Activated CD4-positive, CD25-positive, alpha-beta regulatory T cell treated with anti-CD3 and anti-CD28 coated beads, Interleukin-2, amount 50 U/mL, for 16 hours (primary cell): ENCODE data around the gene KIRREL3.

ENCODE experiments used
- DNase-seq: peaks from one replicate; pipeline ENCODE4 v3.0.0-alpha.2; 2020; ENCODE audit warnings: low read depth, low spot score

Gene KIRREL3

GRCh38 chr11:126669416-126669815 is 331.2 kb downstream of the KIRREL3 start:
- DNase-seq = no peak

GRCh38 chr11:126664643-126665042 is 335.9 kb downstream of the KIRREL3 start:
- no peak for DNase-seq

GRCh38 chr11:126663749-126664592 is 336.6 kb downstream of the KIRREL3 start:
- no peak for DNase-seq

GRCh38 chr11:126662035-126662790 is 338.4 kb downstream of the KIRREL3 start:
- no peak for DNase-seq

- no peak for DNase-seq
Observed at GRCh38 chr11:126660761-126661425, 339.7 kb downstream of the KIRREL3 start.

DNA sequence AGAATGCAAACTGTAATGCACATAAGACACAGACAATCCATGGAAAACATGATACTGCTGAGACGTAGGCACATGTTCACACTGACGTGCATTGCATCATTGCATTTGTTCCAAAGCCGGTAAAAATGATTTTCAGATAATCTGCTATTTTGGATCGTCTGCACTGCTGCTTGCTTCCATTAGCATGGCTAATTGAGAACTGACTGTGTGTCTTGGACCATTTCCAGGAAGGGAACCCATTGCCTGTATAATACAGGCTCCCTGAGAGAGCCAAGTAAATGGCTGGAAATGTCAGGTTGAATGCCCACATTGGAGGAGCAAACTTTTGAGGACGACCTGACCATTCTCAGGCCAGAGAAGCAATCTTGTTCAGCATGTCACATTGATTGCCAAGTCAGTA is 340.2 kb downstream of the KIRREL3 start:
- no peak for DNase-seq

DNA sequence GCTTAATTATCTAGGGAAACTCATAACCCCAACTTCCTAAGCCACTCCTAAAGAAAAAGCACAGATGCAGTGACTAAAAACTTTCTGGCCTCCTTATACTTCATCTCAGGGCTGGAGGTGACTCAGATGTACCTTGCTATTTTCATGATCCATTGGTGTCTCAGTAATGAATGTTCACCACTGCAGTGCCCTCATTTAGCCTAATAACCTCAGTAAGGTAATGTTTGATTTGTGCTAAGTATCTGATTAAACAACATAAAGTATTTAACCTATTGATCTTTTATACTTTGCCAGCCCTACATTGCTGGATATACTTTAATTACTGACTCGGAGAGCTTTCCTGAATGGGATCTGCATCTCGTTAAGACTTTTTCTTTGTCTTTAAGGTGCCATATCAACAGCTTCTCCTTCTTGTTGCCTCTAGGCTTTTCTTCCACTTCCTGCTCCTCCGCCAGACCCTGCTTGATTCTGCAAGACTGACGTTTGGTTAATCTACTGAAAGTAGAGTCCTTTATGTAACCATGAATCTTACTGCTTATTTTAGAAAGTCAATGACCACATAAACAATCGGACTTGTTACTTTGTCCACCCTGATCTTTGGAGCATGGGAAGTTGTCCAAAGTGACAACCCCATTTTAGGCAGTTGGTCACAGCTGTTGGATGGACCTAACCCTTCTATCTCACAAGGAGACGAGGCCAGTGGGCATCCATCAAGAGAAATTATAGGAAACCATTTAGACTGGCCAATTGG is 342.1 kb downstream of the KIRREL3 start:
- no peak for DNase-seq

DNA sequence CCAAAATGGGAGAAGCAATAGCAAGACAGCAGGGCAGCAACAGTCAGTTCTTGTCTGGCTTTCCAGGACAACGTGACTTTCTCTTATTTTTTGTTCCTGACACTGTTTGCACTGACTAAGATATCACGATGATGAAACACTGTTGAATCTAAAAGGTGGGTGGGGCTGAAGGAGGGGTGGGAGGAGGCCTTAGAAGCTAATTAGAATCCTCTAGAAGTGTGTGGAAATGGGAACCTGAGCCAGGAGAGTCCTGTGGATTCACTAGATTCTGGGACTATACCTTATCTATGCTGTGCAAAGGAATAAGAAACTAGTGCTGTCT is 344.8 kb downstream of the KIRREL3 start:
- DNase-seq = no peak

DNA sequence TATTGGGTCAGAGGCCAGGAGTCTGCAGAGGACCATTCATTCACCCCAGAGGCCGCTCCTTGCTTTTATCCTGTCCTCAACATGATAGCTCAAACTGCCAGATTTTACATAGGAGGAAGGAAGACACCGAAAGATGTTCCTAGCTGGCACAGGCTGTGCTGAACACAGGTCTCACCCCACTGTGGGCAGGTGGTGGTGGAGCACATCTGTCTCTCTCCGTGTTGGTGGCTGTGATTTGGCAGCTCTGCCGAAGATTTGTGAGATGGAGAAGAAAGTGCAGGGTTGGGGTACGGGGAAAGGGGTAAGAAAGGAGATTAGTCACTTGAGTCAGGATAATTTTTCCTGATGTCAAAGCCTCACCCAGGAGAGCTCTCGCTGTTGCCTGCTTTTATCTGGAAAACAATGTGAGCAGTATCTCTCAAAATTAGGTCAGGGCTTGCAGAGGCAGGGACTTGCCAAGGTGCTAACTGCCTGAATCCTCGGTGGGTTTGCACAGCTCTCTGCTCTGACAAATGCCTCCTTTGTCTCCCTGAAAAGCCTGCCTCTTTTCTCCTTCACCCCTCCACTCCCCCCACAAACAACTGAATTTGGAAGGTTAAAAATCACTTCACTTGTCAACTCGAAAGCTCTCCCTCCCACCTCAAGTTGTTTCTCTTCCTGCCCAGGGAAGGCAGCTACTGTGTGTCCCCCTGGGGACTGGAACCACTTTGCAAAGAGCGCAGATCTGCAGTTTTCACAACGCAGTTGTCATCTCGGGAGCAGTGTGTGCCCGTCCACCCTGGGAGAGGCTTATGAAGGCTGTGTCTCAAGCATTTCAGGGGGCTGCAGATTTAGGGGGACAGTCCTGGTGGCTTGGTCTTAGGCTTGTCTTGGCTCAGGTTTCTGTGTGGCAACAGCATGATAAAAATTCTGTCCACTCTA is 345.4 kb downstream of the KIRREL3 start:
- no peak for DNase-seq

GRCh38 chr11:126653040-126653439 is 347.5 kb downstream of the KIRREL3 start:
- no peak for DNase-seq

- DNase-seq = no peak
Observed at GRCh38 chr11:126647735-126648134, 352.8 kb downstream of the KIRREL3 start.

- DNase-seq = no peak
Observed at GRCh38 chr11:126646701-126647557, 353.6 kb downstream of the KIRREL3 start.

GRCh38 chr11:126645186-126645585 is 355.4 kb downstream of the KIRREL3 start:
- no peak for DNase-seq

GRCh38 chr11:126640186-126640585 is 360.4 kb downstream of the KIRREL3 start:
- DNase-seq = no peak

DNA sequence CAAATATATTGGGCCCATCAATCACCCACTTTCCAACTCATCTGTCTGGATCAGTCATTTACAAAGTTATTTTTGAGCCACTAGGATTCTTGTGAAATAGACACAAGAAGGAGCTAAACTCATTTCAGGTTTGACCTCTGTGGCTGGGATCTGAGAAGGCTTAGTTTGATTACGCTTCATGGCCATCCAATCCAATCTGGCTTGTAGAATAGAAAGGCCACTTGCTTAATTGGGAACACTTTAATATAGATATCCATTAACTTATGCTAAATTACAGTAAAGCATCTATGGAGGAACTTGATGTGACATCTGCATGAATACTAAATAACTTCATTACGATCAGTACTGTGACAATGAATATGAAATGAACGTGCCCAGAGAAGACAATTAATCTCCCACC is 360.9 kb downstream of the KIRREL3 start:
- DNase-seq = no peak

DNA sequence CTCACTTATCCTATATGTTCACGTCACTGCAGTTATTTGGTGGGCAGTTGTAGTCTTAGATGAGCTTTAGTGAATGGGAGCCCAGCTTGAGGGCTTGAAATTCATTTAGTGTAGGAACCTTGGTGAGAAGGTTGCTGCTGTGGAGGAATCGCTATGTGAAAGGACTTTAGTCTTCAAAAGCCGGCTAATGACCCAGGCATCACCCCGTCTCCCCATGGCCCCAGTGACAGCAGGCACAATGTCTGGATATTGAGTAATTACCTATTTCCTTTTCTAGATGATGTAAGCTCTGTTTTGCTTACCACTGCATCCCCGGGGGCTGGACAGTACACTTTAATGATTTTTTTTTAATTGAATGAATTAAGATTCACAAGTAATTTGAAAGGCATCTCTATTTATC is 361.9 kb downstream of the KIRREL3 start:
- DNase-seq = no peak

DNA sequence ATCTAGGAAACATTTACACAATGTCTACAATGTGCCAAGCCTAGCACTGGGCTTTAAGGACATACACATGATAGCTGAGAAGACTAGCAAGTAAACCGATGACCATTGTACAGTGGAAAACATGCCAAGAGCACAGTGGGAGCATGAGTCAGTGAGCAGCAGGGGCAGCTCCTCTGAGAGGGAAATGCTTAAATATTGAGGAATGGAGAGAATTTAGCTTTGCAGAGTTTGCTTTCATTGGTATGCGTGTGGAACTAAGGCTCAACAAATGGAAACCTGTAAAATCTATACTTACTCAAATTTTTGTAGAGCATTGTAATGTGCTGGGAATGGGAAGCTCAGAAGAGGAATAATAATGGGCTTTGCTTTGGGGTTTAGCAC is 362.8 kb downstream of the KIRREL3 start:
- no peak for DNase-seq

GRCh38 chr11:126636911-126637794 is 363.4 kb downstream of the KIRREL3 start:
- DNase-seq = no peak

- no peak for DNase-seq
Observed at GRCh38 chr11:126635511-126635910, 365.1 kb downstream of the KIRREL3 start.
